Transverse colon (tissue), 3 donors: Measurements from ENCODE around the gene PDE2A.

ENCODE experiments used
- POLR2A ChIP-seq: fragments of 450-650 bp; IDR thresholded peaks from one replicate; pipeline ENCODE4 v1.6.1; 2016; ENCODE audit warnings: antibody characterized with exemption, mild to moderate bottlenecking, moderate library complexity
- TF ChIP-seq, protein P1 (sequence below), 5 experiments: fragments of 200-600 bp in 3 of 5; fragments of 450-650 bp in 2 of 5; sonication (generic) in 3 of 5; IDR thresholded peaks; 1 replicate in 2 of 5; 2 replicates in 3 of 5; pipeline ENCODE4 v1.5.1; 2016 to 2017; ENCODE audit warnings: antibody characterized with exemption in 5 of 5, inconsistent platforms in 3 of 5, mild to moderate bottlenecking in 2 of 5, moderate library complexity in 1 of 5

DNA sequence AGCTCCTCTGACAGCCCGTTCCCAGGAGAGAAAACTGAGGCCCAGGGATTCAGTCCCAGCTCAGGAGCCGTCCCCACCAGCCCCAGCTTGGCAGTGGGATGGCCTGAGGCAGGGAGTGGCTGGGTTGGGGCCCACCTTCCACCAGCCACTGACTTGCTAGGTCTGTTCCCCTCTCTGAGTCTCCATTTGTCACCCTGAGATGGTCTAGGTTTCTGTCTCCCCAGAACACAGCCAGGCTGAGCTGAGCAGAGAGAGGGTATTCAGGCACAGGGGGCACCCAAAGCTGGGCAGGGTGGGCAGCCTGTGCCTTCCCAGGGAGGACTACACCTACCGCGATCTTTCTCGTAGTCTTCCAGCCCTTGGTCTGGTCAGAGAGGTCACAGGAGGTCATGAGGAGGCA lies 95.7 kb downstream of the PDE2A start:
- TF ChIP-seq, protein P1, sequence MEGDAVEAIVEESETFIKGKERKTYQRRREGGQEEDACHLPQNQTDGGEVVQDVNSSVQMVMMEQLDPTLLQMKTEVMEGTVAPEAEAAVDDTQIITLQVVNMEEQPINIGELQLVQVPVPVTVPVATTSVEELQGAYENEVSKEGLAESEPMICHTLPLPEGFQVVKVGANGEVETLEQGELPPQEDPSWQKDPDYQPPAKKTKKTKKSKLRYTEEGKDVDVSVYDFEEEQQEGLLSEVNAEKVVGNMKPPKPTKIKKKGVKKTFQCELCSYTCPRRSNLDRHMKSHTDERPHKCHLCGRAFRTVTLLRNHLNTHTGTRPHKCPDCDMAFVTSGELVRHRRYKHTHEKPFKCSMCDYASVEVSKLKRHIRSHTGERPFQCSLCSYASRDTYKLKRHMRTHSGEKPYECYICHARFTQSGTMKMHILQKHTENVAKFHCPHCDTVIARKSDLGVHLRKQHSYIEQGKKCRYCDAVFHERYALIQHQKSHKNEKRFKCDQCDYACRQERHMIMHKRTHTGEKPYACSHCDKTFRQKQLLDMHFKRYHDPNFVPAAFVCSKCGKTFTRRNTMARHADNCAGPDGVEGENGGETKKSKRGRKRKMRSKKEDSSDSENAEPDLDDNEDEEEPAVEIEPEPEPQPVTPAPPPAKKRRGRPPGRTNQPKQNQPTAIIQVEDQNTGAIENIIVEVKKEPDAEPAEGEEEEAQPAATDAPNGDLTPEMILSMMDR (IDR thresholded peaks at IDR 0.05): no peak
- no peak for TF ChIP-seq POLR2A
